Activated T-cell treated with anti-CD3 and anti-CD28 coated beads, Interleukin-2, amount 50 U/mL, for 1 hour (primary cell): ENCODE results near the gene BAK1.

Experiments used
- DNase-seq: peaks from one replicate; pipeline ENCODE4 v3.0.0-alpha.2; 2020

BAK1 gene

GRCh38 chr6:33579828-33580714 is at the start of gene BAK1:
Gene BAK1, minus strand, starts transcription at chr6:33580276. Its CDS starts 2,672 bp downstream, at chr6:33577604.
- DNase-seq = peak; percentile 81

GRCh38 chr6:33628401-33628964 is 48.4 kb upstream of the BAK1 start:
- DNase-seq = no peak

- DNase-seq = no peak
Observed at GRCh38 chr6:33627876-33628275, 47.8 kb upstream of the BAK1 start.

GRCh38 chr6:33624856-33625255 is 44.8 kb upstream of the BAK1 start:
- no peak for DNase-seq

- DNase-seq = no peak
Observed at GRCh38 chr6:33623895-33624381, 43.9 kb upstream of the BAK1 start.

- DNase-seq = no peak
Observed at GRCh38 chr6:33622456-33623431, 42.7 kb upstream of the BAK1 start.

GRCh38 chr6:33621711-33622388 is 41.8 kb upstream of the BAK1 start:
- DNase-seq = peak; percentile 55

GRCh38 chr6:33620856-33621710 is 41.0 kb upstream of the BAK1 start, which contains the start of gene ITPR3:
Gene ITPR3, plus strand, starts transcription at chr6:33621322. Its CDS starts 281 bp downstream, at chr6:33621603.
- DNase-seq = peak; percentile 79

GRCh38 chr6:33620158-33620855 is 40.2 kb upstream of the BAK1 start:
- DNase-seq = peak; percentile 49

DNA sequence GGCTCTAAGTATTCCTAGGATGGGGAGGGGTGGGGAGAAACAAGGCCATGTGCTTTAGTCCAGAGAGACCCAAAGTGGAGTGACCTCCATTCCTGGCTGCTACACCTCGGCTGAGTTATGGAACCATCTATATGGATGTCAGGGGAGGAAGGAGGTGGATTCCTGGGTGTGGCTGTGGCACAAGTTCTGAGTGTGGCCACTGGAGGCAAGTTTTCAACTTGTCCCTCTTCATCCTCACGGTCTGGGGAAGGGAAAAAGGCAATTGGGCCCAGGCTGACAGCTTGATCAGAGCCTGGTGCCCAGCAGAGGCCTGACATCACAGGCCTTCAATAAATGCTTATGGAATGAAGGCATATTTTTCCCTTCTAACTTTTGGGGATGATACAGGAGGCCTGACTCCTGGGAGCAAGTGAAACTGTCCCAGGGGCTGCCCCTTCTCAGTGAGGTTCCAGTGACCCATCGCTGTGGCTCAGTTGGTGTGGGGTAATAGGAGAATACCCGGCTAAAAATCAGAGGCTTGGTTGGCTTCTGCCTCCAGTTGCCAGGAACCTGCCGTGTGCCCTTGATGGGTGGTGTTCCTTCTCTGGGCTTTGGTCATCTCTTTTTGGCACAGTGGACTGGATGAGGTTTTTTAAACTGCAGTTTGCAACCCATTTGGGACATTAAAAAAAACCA is 39.2 kb upstream of the BAK1 start:
- DNase-seq = no peak

GRCh38 chr6:33616913-33617312 is 36.8 kb upstream of the BAK1 start:
- DNase-seq = no peak

GRCh38 chr6:33616113-33616512 is 36.0 kb upstream of the BAK1 start:
- no peak for DNase-seq

DNA sequence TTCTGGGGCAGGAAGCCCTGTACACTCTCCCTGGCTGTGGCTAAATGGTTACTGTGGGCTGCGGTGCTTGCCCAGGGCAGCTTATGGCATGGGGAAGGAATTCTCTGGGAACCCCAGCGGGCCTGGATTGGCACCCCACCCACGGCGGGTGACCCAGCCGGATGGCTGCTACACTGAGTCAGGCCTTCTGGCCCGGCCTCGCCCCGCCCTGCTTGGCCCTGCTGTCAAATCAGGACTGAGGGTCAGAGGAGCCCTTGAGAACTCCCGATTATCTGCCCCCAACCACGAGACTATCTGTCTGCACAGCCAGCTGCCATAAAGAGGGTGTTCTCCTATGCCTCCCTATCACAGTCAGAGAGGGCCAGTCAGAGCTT is 33.7 kb upstream of the BAK1 start:
- no peak for DNase-seq

- DNase-seq = no peak
Observed at GRCh38 chr6:33613146-33613794, 33.2 kb upstream of the BAK1 start.

DNA sequence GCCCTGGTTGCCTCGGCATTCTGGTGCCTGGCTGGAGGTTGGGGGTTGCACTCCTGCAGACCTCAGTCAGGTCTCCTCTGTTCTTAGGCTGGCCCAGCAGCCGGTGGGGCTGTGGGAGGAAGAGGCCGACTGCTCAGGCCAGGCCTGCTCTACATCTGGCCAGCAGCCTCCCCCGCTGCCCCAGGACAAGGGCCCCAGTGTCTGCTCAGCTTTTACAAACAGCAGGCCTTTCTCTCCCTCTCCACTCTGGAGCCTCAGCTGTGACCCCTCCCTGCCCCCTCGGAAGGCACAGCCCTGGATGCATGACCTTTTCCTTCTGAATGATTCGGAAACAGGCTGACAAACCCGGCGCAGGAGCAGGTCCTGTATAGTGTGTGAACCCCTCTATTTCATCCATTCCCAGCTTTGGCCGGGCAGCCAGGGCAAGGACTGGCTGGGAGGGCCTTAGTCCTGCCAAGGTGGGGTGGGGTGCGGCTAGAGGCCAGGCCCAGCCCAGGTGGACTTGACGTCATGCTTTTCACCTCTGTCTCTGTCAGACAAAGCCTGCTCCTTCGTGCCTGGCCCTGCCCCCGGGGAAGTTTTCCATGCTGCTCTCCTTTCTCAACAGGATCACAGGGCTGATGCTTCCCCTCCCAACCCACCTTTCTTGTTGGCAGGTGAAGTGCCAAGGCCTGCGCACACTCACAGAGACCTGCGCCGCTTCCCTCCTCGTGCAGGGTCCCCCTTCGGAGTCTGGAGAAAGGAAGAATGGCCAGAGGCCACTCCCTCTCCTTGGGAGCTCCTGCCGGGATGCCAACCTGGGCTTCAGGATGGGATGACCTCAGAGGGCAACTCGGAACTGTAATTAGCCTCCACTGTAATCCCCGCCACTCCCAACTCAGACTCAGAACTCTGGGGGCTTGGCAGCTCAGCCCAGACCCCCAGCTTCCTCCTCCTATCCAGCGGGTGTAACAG is 31.0 kb upstream of the BAK1 start:
- DNase-seq = no peak

DNA sequence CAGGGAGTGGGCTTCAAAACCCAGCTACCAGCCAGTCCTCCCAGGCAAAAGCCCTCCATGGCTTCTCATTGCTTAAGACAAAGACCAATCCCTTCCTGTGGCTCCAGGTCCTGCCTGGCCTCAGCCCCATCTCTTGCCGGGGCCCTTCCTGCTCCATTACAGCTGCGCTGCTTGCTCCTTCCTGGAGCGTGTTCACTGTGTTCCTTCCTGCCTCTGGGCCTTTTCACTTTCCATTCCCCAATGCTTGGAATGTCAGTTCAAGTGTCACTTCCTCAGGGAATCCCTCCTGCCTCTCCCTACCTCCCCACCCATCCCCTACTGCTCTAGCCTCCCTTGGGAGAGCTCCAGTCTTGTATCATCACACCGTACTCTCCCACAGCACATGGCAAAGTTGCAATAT is 30.0 kb upstream of the BAK1 start:
- no peak for DNase-seq

DNA sequence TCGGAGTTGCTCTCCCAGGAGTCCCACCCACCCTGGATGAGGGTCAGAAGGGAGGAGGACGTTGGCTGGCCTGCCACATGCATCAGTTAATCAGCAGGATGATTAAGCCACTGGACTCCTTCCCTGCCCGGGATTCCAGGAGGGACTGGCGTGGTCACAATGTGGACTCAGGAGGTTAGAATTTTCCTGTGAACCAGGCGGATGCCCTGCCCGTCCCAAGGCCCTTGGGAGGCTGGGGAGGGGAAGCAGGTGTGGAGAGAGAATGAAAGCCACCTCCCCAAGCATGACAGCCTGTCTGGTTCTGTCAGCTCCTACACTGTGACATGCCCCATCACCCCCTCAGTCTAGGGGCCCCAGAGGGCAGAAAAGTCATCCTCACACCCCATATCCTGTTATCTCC is 29.5 kb upstream of the BAK1 start:
- no peak for DNase-seq

GRCh38 chr6:33609019-33609418 is 28.9 kb upstream of the BAK1 start:
- DNase-seq = no peak
